Activated CD4-positive, CD25-positive, alpha-beta regulatory T cell treated with anti-CD3 and anti-CD28 coated beads, Interleukin-2, amount 50 U/mL, for 72 hours (primary cell): ENCODE data around the gene LRRC75B.
"Not testable (repeated sequence)": the region's sequence is repeated elsewhere in the genome, so short reads cannot be mapped to it uniquely, and the experiment has no call there.

ENCODE experiments used
- DNase-seq: peaks from one replicate; pipeline ENCODE4 v3.0.0; 2021

Gene LRRC75B

GRCh38 chr22:24602105-24602749, 9.4 kb upstream of the LRRC75B start:
- not testable (repeated sequence) for DNase-seq

GRCh38 chr22:24601217-24602104, 8.6 kb upstream of the LRRC75B start:
- no peak for DNase-seq

GRCh38 chr22:24599958-24600715, 7.3 kb upstream of the LRRC75B start:
- not testable (repeated sequence) for DNase-seq

GRCh38 chr22:24599514-24599913, 6.6 kb upstream of the LRRC75B start:
- DNase-seq = no peak

- not testable (repeated sequence) for DNase-seq
These were observed 4.2 kb upstream of the LRRC75B start for GRCh38 chr22:24597076-24597475.

GRCh38 chr22:24595863-24596262, 3.0 kb upstream of the LRRC75B start:
- DNase-seq = no peak

GRCh38 chr22:24595228-24595627, 2.4 kb upstream of the LRRC75B start:
- no peak for DNase-seq

GRCh38 chr22:24594569-24595120, 1.8 kb upstream of the LRRC75B start:
- DNase-seq = no peak

- no peak for DNase-seq
These were observed 1.1 kb upstream of the LRRC75B start for GRCh38 chr22:24593836-24594568.

- not testable (repeated sequence) for DNase-seq
These were observed 624 bp upstream of the LRRC75B start for GRCh38 chr22:24593559-24593835.

GRCh38 chr22:24592058-24592850, 619 bp downstream of the LRRC75B start:
- no peak for DNase-seq

GRCh38 chr22:24591286-24591830, 1.5 kb downstream of the LRRC75B start:
- no peak for DNase-seq

- no peak for DNase-seq
These were observed 2.2 kb downstream of the LRRC75B start for GRCh38 chr22:24590596-24591173.

- DNase-seq = no peak
These were observed 3.3 kb downstream of the LRRC75B start for GRCh38 chr22:24589518-24590030.

GRCh38 chr22:24588757-24589481, 4.0 kb downstream of the LRRC75B start:
- DNase-seq = no peak

- no peak for DNase-seq
These were observed 4.5 kb downstream of the LRRC75B start for GRCh38 chr22:24588381-24588756.

- DNase-seq = no peak
These were observed 4.9 kb downstream of the LRRC75B start for GRCh38 chr22:24587948-24588347.

- no peak for DNase-seq
These were observed 5.6 kb downstream of the LRRC75B start for GRCh38 chr22:24587251-24587650.

GRCh38 chr22:24585927-24586546, 6.8 kb downstream of the LRRC75B start:
- no peak for DNase-seq

- DNase-seq = no peak
These were observed 7.4 kb downstream of the LRRC75B start for GRCh38 chr22:24585461-24585860.
